ENCODE data around the gene SNRK.
A peak's percentile ranks its signal among the peaks of the same experiment; 100 is the strongest.

The SNRK gene, protein sequence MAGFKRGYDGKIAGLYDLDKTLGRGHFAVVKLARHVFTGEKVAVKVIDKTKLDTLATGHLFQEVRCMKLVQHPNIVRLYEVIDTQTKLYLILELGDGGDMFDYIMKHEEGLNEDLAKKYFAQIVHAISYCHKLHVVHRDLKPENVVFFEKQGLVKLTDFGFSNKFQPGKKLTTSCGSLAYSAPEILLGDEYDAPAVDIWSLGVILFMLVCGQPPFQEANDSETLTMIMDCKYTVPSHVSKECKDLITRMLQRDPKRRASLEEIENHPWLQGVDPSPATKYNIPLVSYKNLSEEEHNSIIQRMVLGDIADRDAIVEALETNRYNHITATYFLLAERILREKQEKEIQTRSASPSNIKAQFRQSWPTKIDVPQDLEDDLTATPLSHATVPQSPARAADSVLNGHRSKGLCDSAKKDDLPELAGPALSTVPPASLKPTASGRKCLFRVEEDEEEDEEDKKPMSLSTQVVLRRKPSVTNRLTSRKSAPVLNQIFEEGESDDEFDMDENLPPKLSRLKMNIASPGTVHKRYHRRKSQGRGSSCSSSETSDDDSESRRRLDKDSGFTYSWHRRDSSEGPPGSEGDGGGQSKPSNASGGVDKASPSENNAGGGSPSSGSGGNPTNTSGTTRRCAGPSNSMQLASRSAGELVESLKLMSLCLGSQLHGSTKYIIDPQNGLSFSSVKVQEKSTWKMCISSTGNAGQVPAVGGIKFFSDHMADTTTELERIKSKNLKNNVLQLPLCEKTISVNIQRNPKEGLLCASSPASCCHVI

DNA sequence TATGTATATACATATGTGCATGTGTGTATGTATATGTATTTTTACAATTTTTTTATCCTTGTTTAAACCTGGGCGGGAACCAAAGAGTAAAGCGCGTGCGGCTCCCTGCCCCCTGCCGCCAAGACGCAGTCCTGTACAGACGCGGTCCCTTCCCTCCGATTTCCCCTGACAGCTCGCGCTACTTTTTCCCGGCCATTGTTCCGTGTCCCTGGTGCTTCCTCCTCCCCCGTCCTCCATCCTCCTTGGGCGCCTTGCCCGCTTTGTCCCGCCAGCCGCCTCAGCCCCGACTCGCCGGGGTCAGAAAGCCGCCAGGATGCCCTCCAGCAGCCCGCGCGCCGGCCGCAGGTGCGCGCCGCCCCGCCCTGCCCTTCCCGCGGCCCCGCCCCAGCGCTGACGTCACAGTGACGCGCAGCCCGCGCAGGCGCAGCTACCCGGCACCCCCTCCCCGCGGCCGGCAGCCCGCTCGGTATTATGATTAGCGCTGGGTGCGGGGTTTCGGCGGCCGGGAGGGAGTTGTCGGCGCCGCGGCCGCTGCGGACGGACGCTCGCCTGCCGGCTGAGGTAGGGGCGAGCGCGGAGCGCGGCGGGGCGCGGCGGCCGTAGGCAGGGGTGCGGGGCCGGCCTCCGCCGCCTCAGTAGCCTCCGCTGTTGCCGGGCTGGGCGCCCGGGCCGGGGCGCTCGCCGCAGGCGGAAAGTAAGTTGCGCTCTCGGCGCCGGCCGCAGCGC, at the start of gene SNRK:
TSS of gene SNRK (plus strand) at position 426 of the 726 bp plus-strand sequence. CDS start 16,664 bp downstream, outside the sequence.
- peaks cover 33% of the 10 kb centered on the region for H3K4me1 ChIP-seq (ENCODE audit: control insufficient read depth, insufficient read depth, low read length, unreplicated experiment)
- peaks cover 44% of the 10 kb centered on the region for H3K79me2 ChIP-seq (ENCODE audit: control insufficient read depth, insufficient read depth, low read length, unreplicated experiment)
- peak within 1 kb of the TSS; percentile 93 for H2AFZ ChIP-seq (ENCODE audit: low read length, unreplicated experiment)
- H3K36me3 ChIP-seq (ENCODE audit: insufficient read depth, low read length), result no peaks in the 10 kb centered on the region
- peaks cover 6% of the 10 kb centered on the region for H3K27me3 ChIP-seq (ENCODE audit: insufficient read depth, low read length)
- H3K4me3 ChIP-seq (ENCODE audit: low read depth, low read length), result peak within 1 kb of the TSS; percentile 94
- peak within 1 kb of the TSS; percentile 37; the same call in 1 of the 2 replicates for H3K27ac ChIP-seq (ENCODE audit: low read depth, low read length)

DNA sequence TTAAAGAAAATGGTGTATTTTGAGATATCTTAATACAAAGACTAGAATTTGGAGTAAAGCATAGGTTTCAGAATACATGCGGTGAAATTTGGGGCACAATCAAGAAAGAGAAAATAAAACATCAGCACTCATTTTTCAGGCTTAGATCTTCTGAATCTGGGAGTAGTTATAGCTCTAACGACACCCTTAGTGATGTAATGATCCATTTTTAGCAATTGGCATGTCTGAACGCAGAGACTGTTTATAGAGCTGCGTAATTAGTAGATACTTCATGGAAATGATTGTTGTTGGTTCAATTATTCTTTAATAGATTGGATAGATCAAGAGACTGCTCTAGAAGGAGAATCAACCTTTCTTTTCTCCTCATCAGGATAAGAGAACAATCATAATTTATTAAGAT, 47.5 kb upstream of the SNRK start:
- peaks cover 3% of the 10 kb centered on the region; the same call in 1 of the 2 replicates for H3K27me3 ChIP-seq (ENCODE audit: insufficient read depth, low read length)
- H3K27ac ChIP-seq (ENCODE audit: low read depth, low read length), result no peak overlapping the region

DNA sequence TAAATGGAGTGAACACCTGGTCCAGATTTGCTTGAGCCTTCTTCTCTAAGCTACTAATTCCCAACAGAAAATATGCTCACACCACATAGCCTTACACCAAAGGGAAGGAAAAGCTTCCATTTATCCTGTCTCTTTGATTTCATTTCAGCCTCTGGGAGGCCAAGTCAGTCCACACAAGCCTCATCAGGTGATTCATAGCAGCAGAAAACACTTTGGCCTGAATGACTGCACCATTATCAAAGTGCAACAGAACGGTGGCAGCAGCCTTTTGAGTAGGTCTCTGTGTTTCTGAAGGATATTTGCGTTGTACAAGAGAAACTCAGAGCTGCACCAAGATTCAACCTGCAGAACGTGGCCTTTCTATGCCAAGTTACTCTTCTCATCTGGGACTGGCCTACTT, 46.6 kb upstream of the SNRK start:
- Histone ChIP-seq H3K4me3 (ENCODE audit: low read depth, low read length) (no peak overlapping the region), H3K27me3 (ENCODE audit: insufficient read depth, low read length) (peaks cover 12% of the 10 kb centered on the region), H3K79me2 (ENCODE audit: control insufficient read depth, insufficient read depth, low read length, unreplicated experiment) (no peaks in the 10 kb centered on the region), H3K27ac (ENCODE audit: low read depth, low read length) (no peak overlapping the region), H2AFZ (ENCODE audit: low read length, unreplicated experiment) (no peak overlapping the region), H3K36me3 (ENCODE audit: insufficient read depth, low read length) (no peaks in the 10 kb centered on the region), H3K4me1 (ENCODE audit: control insufficient read depth, insufficient read depth, low read length, unreplicated experiment) (peaks cover 13% of the 10 kb centered on the region)

More for the DNA sequence above, 47.5 kb upstream of the SNRK start:
- Histone ChIP-seq H3K36me3 (ENCODE audit: insufficient read depth, low read length) (no peaks in the 10 kb centered on the region), H3K79me2 (ENCODE audit: control insufficient read depth, insufficient read depth, low read length, unreplicated experiment) (no peaks in the 10 kb centered on the region), H3K4me1 (ENCODE audit: control insufficient read depth, insufficient read depth, low read length, unreplicated experiment) (peaks cover 14% of the 10 kb centered on the region), H3K4me3 (ENCODE audit: low read depth, low read length) (no peak overlapping the region), H2AFZ (ENCODE audit: low read length, unreplicated experiment) (no peak overlapping the region)

DNA sequence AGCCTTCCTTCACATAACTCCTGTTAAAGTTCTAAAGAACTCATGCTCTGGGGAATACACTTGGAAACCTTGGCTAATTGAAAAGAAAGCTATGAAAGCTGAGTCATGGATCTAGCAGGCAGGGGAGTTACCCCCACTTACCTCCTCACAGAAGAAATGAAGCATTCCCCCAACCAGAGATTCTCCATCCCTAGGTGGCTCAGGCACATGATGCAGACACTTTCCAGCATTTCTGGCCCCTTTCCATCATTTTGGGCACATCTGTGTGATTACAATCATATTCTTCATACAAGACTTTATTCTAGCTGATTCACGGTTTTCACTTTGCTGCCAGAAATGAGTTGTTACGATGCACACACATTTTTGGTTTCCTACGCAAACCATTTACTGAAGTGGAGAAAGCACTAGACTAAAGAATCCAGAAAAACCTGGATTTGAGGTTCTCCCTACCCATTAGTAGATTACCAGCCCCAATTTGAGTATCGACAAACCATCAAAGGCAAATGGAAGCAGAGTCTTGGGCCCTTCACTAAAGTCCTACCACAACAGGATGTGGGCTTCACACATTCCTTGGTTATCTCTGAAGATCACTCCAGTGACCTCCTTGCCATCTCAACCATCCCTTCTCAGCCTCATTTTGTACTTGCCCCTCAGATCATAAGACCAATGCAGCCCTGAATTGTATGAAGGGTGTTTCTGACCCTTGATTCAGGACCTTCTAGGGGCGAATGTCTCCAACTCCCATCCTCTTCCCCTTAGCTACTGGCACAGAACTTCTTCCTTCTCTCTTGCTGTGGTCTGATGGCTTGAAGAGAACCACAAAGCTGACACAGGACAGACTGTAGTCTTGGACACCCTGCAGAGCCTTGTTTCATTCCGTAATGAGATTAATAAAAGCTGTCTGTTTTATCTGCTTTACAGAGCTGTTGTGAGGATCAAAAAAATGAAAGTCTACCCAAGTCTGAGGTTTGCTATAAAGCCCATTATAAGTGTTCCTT, 42.5 kb upstream of the SNRK start:
- Histone ChIP-seq H3K36me3 (ENCODE audit: insufficient read depth, low read length) (no peaks in the 10 kb centered on the region), H3K4me1 (ENCODE audit: control insufficient read depth, insufficient read depth, low read length, unreplicated experiment) (no peaks in the 10 kb centered on the region), H3K79me2 (ENCODE audit: control insufficient read depth, insufficient read depth, low read length, unreplicated experiment) (no peaks in the 10 kb centered on the region), H3K27me3 (ENCODE audit: insufficient read depth, low read length) (peaks cover 54% of the 10 kb centered on the region), H3K27ac (ENCODE audit: low read depth, low read length) (no peak overlapping the region), H2AFZ (ENCODE audit: low read length, unreplicated experiment) (no peak overlapping the region), H3K4me3 (ENCODE audit: low read depth, low read length) (no peak overlapping the region)

DNA sequence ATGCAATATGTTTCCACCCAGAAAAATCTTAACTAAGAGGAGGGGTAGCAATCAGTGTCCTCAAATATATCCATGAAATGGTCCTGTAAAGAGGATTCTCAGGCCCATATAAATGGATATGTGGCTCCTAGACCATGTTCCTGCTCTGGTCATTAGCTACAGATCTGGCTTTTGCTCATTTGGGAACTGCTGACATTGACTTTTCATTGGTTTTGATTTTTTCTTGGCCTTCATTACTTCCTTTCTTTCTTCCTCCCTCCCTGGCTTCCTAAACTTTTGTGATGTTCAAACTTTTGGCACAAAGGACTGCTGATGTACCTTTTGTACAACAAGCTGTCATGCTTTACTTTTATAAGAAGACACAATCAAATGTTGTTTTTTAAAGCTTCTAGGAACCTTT, 41.6 kb upstream of the SNRK start:
- Histone ChIP-seq H3K27ac (ENCODE audit: low read depth, low read length) (no peak overlapping the region), H3K36me3 (ENCODE audit: insufficient read depth, low read length) (no peaks in the 10 kb centered on the region), H3K4me1 (ENCODE audit: control insufficient read depth, insufficient read depth, low read length, unreplicated experiment) (no peaks in the 10 kb centered on the region), H3K27me3 (ENCODE audit: insufficient read depth, low read length) (peaks cover 54% of the 10 kb centered on the region), H2AFZ (ENCODE audit: low read length, unreplicated experiment) (no peak overlapping the region), H3K79me2 (ENCODE audit: control insufficient read depth, insufficient read depth, low read length, unreplicated experiment) (no peaks in the 10 kb centered on the region), H3K4me3 (ENCODE audit: low read depth, low read length) (no peak overlapping the region)

DNA sequence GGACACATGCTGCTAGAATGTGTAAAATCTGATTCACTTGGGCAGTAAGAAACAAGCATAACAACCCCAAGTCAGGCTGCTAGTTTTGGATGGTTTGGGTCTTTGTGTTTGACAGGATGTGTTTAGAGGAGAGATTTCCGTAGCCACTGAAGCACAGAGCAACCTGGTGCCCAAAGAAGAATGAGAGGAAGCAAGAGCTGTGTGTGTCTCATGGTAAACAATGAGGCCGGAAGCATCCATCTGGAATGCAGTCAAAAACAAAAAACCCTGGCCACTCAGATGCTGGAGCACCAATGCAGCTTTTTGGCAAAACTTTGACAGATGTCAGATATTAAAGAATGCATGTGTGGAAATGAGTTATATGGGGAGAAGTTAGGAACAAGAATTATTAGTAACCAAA, 39.4 kb upstream of the SNRK start:
- H3K4me3 ChIP-seq (ENCODE audit: low read depth, low read length), result no peak overlapping the region
- H3K4me1 ChIP-seq (ENCODE audit: control insufficient read depth, insufficient read depth, low read length, unreplicated experiment), result no peaks in the 10 kb centered on the region
- H3K27ac ChIP-seq (ENCODE audit: low read depth, low read length), result no peak overlapping the region
- peaks cover 71% of the 10 kb centered on the region for H3K27me3 ChIP-seq (ENCODE audit: insufficient read depth, low read length)
- no peaks in the 10 kb centered on the region for H3K79me2 ChIP-seq (ENCODE audit: control insufficient read depth, insufficient read depth, low read length, unreplicated experiment)
- no peaks in the 10 kb centered on the region for H3K36me3 ChIP-seq (ENCODE audit: insufficient read depth, low read length)
- H2AFZ ChIP-seq (ENCODE audit: low read length, unreplicated experiment), result no peak overlapping the region

DNA sequence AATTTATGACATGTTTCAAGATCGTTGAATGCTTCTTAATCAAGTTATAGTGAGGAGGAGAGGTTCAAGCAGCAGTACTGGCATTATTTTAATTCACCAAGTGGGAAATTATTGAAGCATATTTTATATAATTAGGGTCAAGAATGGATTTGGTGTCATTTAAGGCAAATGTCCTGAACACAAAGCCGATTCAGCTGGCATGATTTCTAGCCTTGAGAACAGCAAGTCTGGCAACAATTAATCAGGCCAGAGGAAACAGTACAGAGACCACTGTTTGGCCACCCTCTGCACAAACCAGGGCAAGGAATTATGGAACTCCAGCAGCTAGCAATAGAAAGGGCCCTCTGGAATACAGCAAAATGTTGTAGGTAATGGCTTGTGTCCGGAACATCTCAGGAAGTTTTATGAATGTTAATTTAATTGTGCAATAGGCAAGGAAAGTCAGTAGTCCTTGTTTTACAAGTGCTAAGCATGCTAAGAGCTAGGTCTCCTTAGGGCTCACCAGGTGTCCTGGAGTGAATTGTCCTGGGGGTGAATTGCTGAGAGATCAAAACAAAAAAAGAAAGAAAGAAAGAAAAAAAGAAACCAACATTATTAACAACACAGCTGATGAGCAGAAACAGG, 38.7 kb upstream of the SNRK start:
- peaks cover 76% of the 10 kb centered on the region for H3K27me3 ChIP-seq (ENCODE audit: insufficient read depth, low read length)
- no peaks in the 10 kb centered on the region for H3K79me2 ChIP-seq (ENCODE audit: control insufficient read depth, insufficient read depth, low read length, unreplicated experiment)
- H3K36me3 ChIP-seq (ENCODE audit: insufficient read depth, low read length), result no peaks in the 10 kb centered on the region
- H2AFZ ChIP-seq (ENCODE audit: low read length, unreplicated experiment), result no peak overlapping the region
- H3K4me1 ChIP-seq (ENCODE audit: control insufficient read depth, insufficient read depth, low read length, unreplicated experiment), result no peaks in the 10 kb centered on the region
- H3K27ac ChIP-seq (ENCODE audit: low read depth, low read length), result no peak overlapping the region
- H3K4me3 ChIP-seq (ENCODE audit: low read depth, low read length), result no peak overlapping the region

DNA sequence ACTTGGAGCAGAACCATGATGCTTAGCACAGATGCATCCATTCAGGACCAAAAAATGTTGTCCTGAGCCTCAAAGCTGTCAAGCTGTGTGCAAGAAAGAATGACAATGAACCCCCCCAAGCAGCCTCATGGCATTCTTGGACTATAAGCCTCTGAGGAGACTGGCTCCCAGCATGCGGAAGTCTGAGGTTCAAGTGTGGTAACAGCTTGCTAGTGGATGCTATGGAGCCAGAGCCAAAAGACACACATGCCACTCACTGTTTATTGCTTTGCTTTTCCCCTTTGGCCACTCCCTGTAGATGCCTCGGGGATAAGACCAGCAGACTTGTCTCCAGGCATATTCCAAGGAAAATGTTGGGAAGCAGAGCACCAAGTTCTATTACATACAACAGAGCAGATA, 38.2 kb upstream of the SNRK start:
- H2AFZ ChIP-seq (ENCODE audit: low read length, unreplicated experiment), result no peak overlapping the region
- H3K4me1 ChIP-seq (ENCODE audit: control insufficient read depth, insufficient read depth, low read length, unreplicated experiment), result no peaks in the 10 kb centered on the region
- H3K27me3 ChIP-seq (ENCODE audit: insufficient read depth, low read length), result peaks cover 80% of the 10 kb centered on the region
- H3K4me3 ChIP-seq (ENCODE audit: low read depth, low read length), result no peak overlapping the region
- no peaks in the 10 kb centered on the region for H3K36me3 ChIP-seq (ENCODE audit: insufficient read depth, low read length)
- no peak overlapping the region for H3K27ac ChIP-seq (ENCODE audit: low read depth, low read length)
- H3K79me2 ChIP-seq (ENCODE audit: control insufficient read depth, insufficient read depth, low read length, unreplicated experiment), result no peaks in the 10 kb centered on the region

DNA sequence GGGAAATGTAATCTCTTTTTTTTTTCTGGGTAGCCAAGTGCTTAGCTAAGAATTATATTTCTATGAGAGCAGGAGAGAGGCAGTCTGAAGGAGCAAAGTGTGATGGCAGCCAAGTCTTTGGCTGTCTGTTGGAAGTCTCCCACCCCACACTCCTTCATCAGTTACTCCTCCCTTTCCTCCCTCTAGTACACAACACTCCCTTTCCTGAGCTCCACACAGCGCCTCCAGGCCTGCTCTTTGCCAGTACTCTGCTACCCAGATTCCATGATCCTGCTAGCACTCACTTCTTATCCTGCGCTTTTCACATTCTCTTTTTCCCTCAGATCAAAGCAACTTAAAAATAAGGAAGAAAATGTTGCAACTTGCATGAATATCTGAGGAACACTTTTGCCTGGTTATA, 37.4 kb upstream of the SNRK start:
- no peaks in the 10 kb centered on the region for H3K36me3 ChIP-seq (ENCODE audit: insufficient read depth, low read length)
- H3K27ac ChIP-seq (ENCODE audit: low read depth, low read length), result no peak overlapping the region
- H3K79me2 ChIP-seq (ENCODE audit: control insufficient read depth, insufficient read depth, low read length, unreplicated experiment), result no peaks in the 10 kb centered on the region
- H2AFZ ChIP-seq (ENCODE audit: low read length, unreplicated experiment), result no peak overlapping the region
- no peaks in the 10 kb centered on the region for H3K4me1 ChIP-seq (ENCODE audit: control insufficient read depth, insufficient read depth, low read length, unreplicated experiment)
- H3K4me3 ChIP-seq (ENCODE audit: low read depth, low read length), result no peak overlapping the region
- H3K27me3 ChIP-seq (ENCODE audit: insufficient read depth, low read length), result peaks cover 82% of the 10 kb centered on the region

Measured in ACC112 (cell line).